Measurements from ENCODE around the gene WNT5B.

Gene WNT5B

GRCh38 chr12:1628666-1629337 lies at the start of gene WNT5B:
WNT5B (plus strand) TSS chr12:1629231; CDS start chr12:1631355, 2,124 bp downstream.
- DNase-seq: no peak

GRCh38 chr12:1579651-1580435 lies 49.2 kb upstream of the WNT5B start:
- DNase-seq: no peak

GRCh38 chr12:1580526-1580925 lies 48.5 kb upstream of the WNT5B start:
- DNase-seq: no peak

- DNase-seq: no peak
Observed at GRCh38 chr12:1581973-1582708, 46.9 kb upstream of the WNT5B start.

- DNase-seq: no peak
Observed at GRCh38 chr12:1582709-1583050, 46.4 kb upstream of the WNT5B start.

GRCh38 chr12:1583421-1584078 lies 45.5 kb upstream of the WNT5B start:
- peak; percentile 60 to 71 for DNase-seq

- no peak for DNase-seq
Observed at GRCh38 chr12:1584326-1584725, 44.7 kb upstream of the WNT5B start.

- no peak for DNase-seq
Observed at GRCh38 chr12:1587927-1588574, 41.0 kb upstream of the WNT5B start.

- no peak for DNase-seq
Observed at GRCh38 chr12:1588575-1588947, 40.5 kb upstream of the WNT5B start.

GRCh38 chr12:1590221-1590979 lies 38.6 kb upstream of the WNT5B start:
- no peak for DNase-seq

GRCh38 chr12:1591034-1591433 lies 38.0 kb upstream of the WNT5B start:
- DNase-seq: peak in 1 of 2 experiments; percentile 23

GRCh38 chr12:1591543-1591942 lies 37.5 kb upstream of the WNT5B start:
- DNase-seq: no peak

- peak; percentile 70 to 77 for DNase-seq
Observed at GRCh38 chr12:1592444-1593173, 36.4 kb upstream of the WNT5B start.

- DNase-seq: peak; percentile 54 to 61
Observed at GRCh38 chr12:1593174-1594005, 35.6 kb upstream of the WNT5B start.

- no peak for DNase-seq
Observed at GRCh38 chr12:1594006-1594260, 35.1 kb upstream of the WNT5B start.

- peak; percentile 84 to 88 for DNase-seq
Observed at GRCh38 chr12:1594261-1595025, 34.6 kb upstream of the WNT5B start, which contains the start of gene FBXL14. FBXL14 (minus strand) TSS chr12:1594581; CDS start chr12:1594066, 515 bp downstream.

GRCh38 chr12:1595026-1595561 lies 33.9 kb upstream of the WNT5B start:
- no peak for DNase-seq

- no peak for DNase-seq
Observed at GRCh38 chr12:1595690-1596347, 33.2 kb upstream of the WNT5B start.

GRCh38 chr12:1598757-1599156 lies 30.3 kb upstream of the WNT5B start:
- no peak for DNase-seq
